Fibroblast of skin of back (primary cell): Measurements from ENCODE around the gene GLIPR1L1. TPM values are rescaled to one million over a fixed set of nuclear protein-coding genes. Genes with fewer than 3 reads are reported as not detected.
"Not testable (repeated sequence)": the region's sequence is repeated elsewhere in the genome, so short reads cannot be mapped to it uniquely, and the experiment has no call there.

Experiments used
- DNase-seq: peaks from one replicate; pipeline ENCODE4 v3.0.0-alpha.2; 2013
- polyA plus RNA-seq, 2 experiments: library from polyadenylated mRNA; unstranded; fragments of 120-200 nt; gene quantifications; one replicate each; pipeline ENCODE4 v1.2.1, GENCODE V29; 2013; ENCODE audit not compliant: insufficient read length in 2 of 2

Gene GLIPR1L1, protein sequence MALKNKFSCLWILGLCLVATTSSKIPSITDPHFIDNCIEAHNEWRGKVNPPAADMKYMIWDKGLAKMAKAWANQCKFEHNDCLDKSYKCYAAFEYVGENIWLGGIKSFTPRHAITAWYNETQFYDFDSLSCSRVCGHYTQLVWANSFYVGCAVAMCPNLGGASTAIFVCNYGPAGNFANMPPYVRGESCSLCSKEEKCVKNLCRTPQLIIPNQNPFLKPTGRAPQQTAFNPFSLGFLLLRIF
- polyA plus RNA-seq (2013, experiment 1 of 2; ENCODE audit: insufficient read length): not detected
- not detected for polyA plus RNA-seq (2013, experiment 2 of 2; ENCODE audit: insufficient read length)

- DNase-seq: peak; percentile 90
Measured at GRCh38 chr12:75334384-75335030, at the start of gene GLIPR1L1. Gene GLIPR1L1 (plus strand): TSS chr12:75334670. CDS start chr12:75334729, 59 bp downstream.

- DNase-seq: no peak
Measured at GRCh38 chr12:75288860-75289259, 45.6 kb upstream of the GLIPR1L1 start.

GRCh38 chr12:75289753-75290152 is 44.7 kb upstream of the GLIPR1L1 start:
- peak; percentile 8 for DNase-seq

DNA sequence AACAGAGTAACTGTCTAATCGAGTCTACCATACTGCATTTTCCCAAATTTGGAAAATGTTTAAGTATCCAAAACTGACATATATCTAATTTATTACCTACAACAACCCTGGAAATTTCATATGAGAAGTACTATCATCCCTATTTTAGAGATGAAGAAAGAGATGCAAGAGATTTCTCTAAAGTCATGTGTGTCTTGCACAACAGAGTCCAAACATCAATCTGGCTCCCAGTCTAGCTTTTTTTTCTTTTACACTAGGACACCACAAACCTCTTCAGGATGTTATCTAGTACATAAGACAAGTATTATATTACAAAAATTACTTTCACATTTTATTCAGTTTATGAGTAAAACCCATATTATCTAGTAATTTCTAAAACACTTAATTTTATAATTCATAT is 43.5 kb upstream of the GLIPR1L1 start:
- DNase-seq: no peak

DNA sequence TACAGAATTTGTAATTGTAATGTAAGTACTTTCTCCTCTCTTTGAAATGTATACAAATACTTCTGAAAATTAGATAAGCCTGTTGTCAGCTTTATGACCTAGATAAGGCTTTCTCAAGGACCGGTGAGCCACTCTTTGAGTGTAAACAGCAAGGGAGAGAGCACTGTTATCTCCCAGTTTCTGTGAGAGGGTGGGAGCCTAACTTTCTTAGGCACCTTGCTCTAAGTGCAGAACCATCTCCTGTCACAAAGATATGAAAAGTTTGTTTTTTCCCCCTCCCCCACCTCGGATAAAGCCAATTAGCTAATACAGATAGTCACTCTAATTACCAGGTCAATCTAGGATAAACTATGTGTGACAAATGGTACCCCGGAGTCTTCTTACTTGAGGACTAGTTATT is 40.1 kb upstream of the GLIPR1L1 start:
- no peak for DNase-seq

- no peak for DNase-seq
Measured at GRCh38 chr12:75294797-75295196, 39.7 kb upstream of the GLIPR1L1 start.

DNA sequence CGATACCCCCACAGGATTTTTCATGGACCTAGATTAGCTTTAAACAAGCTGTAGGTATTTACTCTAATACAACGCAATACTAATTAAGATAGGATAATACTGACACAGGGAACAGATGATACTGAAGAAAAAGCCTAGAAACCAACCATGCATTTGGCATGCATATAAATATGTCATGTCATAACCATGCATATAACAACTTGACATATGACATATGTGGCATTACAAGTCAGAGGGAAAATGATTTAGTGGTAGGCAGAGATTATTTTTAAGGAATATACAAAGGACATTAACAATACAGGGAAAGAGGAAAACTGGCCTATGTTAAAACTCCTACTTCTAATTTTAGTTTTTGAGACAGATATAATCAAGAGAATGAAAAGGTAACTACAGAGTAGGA is 32.2 kb upstream of the GLIPR1L1 start:
- no peak for DNase-seq

- no peak for DNase-seq
Measured at GRCh38 chr12:75302781-75303180, 31.7 kb upstream of the GLIPR1L1 start.

DNA sequence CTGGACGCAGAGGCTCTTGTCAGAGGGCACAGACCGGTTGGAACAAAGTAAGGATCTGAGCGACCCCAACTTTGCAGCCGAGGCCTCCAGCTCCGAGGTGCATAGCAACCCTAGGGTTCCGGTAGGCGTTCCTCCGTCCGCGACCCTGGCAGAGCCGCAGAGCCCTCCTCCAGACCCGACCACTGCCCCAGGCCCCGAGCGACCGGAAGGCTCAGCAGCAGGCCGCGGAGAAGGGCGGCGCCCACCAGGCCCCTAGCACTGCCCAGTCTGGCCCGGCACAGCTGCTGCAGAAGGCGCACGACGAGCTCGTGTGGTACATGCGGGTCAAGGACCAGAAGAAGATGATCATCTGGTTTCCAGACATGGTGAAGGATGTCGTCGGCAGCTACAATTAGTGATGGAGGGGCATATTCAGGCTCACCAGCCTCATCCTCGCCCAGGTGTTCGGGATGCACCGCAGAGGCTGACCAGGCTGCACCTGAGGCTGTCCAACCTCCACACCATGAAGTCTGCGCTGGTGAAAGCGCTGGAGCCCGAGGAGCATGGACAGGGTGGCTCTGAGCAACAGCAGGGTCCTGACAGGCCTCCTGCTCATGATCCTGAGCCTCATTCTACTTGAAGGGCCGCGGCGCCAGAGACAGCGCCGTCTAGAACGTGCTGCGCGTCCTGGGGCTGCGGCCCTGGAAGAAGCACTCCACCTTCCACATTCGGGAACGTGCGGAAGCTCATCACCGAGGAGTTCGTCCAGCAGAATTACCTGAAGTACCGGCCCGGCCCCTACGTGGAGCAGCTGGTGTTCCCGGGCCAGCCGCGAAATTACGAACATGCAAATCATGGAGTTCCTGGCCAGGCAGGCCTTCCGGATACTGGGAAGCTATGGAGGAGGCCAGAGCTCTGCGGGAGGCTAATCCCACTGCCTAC is 28.8 kb upstream of the GLIPR1L1 start:
- DNase-seq: no peak

- DNase-seq: no peak
Measured at GRCh38 chr12:75308279-75308678, 26.2 kb upstream of the GLIPR1L1 start.

- no peak for DNase-seq
Measured at GRCh38 chr12:75311369-75311768, 23.1 kb upstream of the GLIPR1L1 start.

DNA sequence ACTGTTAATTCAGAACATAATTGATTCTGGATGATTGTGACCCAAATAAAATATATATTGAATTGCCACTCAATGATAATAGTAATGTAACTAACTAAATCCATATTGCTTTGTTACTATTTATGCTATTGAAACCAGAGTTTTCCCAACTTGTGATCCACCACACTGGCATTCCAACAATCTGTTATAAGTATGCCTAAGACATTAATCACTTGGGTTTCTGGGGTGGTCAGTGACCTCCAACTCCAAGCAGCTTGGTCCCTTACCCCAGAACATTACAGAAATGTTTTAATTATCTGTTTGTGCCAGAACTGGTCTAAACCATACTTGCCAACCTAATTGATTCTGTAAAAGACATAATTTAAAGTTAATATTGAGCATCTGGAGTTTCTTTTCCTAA is 19.0 kb upstream of the GLIPR1L1 start:
- DNase-seq: peak; percentile 86

GRCh38 chr12:75317784-75318183 is 16.7 kb upstream of the GLIPR1L1 start:
- no peak for DNase-seq

DNA sequence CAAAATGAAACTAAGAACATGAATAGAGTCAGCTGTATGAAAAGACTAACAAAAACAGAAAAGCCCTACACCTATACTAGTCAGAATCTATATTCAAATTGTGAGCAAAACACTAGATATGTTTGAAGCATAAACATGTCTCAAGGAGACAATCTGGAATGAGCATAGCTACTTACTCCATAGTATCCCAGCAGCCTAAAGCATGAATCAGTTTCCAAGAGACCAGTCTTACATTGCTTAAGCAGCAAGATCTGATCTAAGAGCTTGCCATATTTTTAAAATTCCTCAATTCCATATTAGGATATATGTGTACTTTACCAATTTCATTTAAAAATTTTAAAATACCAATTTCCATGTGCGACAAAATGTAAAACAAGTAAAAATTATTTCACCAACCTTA is 12.0 kb upstream of the GLIPR1L1 start:
- DNase-seq: peak; percentile 63

DNA sequence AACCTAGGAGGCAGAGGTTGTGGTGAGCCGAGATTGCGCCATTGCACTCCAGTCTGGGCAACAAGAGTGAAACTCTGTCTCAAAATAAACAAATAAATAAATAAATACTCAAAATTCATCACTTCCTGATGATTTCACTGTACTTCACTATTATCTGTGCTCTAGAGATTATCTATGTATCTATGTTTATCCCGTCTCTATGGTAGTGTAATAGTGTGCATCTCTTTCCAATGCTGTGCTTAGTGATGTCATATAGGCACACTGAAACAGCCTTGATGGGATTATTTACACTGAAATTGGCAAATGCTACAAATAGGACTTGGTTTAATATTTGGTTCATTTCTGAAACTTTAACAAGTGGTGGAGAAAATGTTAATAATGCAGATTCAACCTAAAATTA is 10.8 kb upstream of the GLIPR1L1 start:
- no peak for DNase-seq

DNA sequence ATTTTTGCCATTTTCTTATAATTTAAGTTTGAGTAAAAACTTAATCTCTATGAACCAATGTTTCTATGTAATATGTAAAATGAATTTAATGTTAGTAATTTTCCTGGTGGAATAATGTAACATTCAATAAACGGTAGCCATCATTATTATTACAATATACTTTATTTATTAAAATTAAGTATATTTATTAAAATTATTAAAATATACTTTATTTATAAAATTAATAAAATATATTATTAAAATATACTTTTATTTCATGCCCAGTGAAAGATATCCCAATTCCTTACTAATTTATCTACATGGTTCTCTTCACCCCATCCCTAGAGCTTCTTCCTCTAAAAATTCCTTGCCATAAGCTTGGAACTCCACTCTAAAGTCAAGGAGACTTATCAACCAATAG is 6.8 kb upstream of the GLIPR1L1 start:
- DNase-seq: no peak

- peak; percentile 87 for DNase-seq
Measured at GRCh38 chr12:75329918-75330826, 4.3 kb upstream of the GLIPR1L1 start, which contains the start of gene CAPS2. Gene CAPS2 (minus strand): TSS chr12:75330324. CDS start chr12:75326498, 3,826 bp downstream.

- DNase-seq: no peak
Measured at GRCh38 chr12:75337905-75338304, 3.4 kb downstream of the GLIPR1L1 start.

GRCh38 chr12:75341873-75342272 is 7.4 kb downstream of the GLIPR1L1 start:
- peak; percentile 10 for DNase-seq

GRCh38 chr12:75345531-75345930 is 11.1 kb downstream of the GLIPR1L1 start:
- no peak for DNase-seq

GRCh38 chr12:75346215-75346614 is 11.7 kb downstream of the GLIPR1L1 start:
- DNase-seq: not testable (repeated sequence)

- DNase-seq: no peak
Measured at GRCh38 chr12:75349946-75350345, 15.5 kb downstream of the GLIPR1L1 start.
